OCI-LY7 (cell line): ENCODE results near the gene CERS6. TPM values are rescaled to one million over a fixed set of nuclear protein-coding genes. Genes with fewer than 3 reads are reported as not detected.

Experiments
- BruUV-seq: library from RNA; stranded (reverse); fragments of 400-500 nt; replicated peaks from 2 replicates; lab custom pipeline; 2021; lab: Mats Ljungman, UMichigan
- CTCF ChIA-PET: fragments of 300-600 bp; sonication (Branson Sonifier 250); formaldehyde crosslinking; loops from one replicate; lab custom pipeline; 2022; ENCODE audit warnings: antibody characterized with exemption; ENCODE audit not compliant: unreplicated experiment; lab: Charles Lee
- POLR2A ChIA-PET: fragments of 300-600 bp; sonication (Branson Sonifier 250); formaldehyde crosslinking; loops from one replicate; lab custom pipeline; 2022; ENCODE audit warnings: antibody characterized with exemption; lab: Charles Lee
- DNase-seq: peaks from one replicate; pipeline ENCODE4 v3.0.0-alpha.2; 2015; ENCODE audit warnings: low spot score
- H2AFZ ChIP-seq: fragments of 200-600 bp; sonication (generic), shearing (Covaris generic); 2 replicates; pipeline ENCODE4 v1.6.1; 2014; ENCODE audit warnings: mild to moderate bottlenecking, antibody characterized with exemption, low read length, moderate library complexity
- H3K27ac ChIP-seq: fragments of 200-600 bp; sonication (generic); 2 replicates; pipeline ENCODE4 v1.5.1; 2014; ENCODE audit warnings: mixed run types, low read depth, mild to moderate bottlenecking, moderate library complexity, low read length, inconsistent platforms; ENCODE audit not compliant: poor library complexity, severe bottlenecking
- H3K36me3 ChIP-seq: fragments of 200-600 bp; sonication (generic); 2 replicates; pipeline ENCODE4 v1.6.1; 2014; ENCODE audit warnings: mild to moderate bottlenecking, antibody characterized with exemption, low read length, moderate library complexity, mixed read lengths; ENCODE audit not compliant: insufficient read depth
- H3K4me1 ChIP-seq: fragments of 200-600 bp; sonication (generic); 2 replicates; pipeline ENCODE4 v1.5.1; 2014; ENCODE audit warnings: mild to moderate bottlenecking, low read length; ENCODE audit not compliant: insufficient read depth, poor library complexity, severe bottlenecking
- H3K4me2 ChIP-seq: fragments of 200-600 bp; sonication (generic); 2 replicates; pipeline ENCODE4 v1.6.1; 2014; ENCODE audit warnings: mild to moderate bottlenecking, low read length
- H3K4me3 ChIP-seq: fragments of 200-600 bp; sonication (generic); 2 replicates; pipeline ENCODE4 v1.5.1; 2014; ENCODE audit warnings: mild to moderate bottlenecking, low read depth, low read length; ENCODE audit not compliant: poor library complexity, severe bottlenecking
- H3K79me2 ChIP-seq: fragments of 200-600 bp; sonication (generic); 2 replicates; pipeline ENCODE4 v1.6.1; 2016; ENCODE audit warnings: low read depth, mild to moderate bottlenecking, low read length, moderate library complexity, mixed read lengths; ENCODE audit not compliant: insufficient read depth
- H3K9me2 ChIP-seq: fragments of 200-600 bp; sonication (generic); 2 replicates; pipeline ENCODE4 v1.6.1; 2016; ENCODE audit warnings: mild to moderate bottlenecking, low read length, mixed read lengths; ENCODE audit not compliant: insufficient read depth
- H3K9me3 ChIP-seq: fragments of 200-600 bp; sonication (generic); 2 replicates; pipeline ENCODE4 v1.6.1; 2014; ENCODE audit warnings: mild to moderate bottlenecking, mixed run types, low read length, mixed read lengths
- H4K20me1 ChIP-seq: fragments of 200-600 bp; sonication (generic); 2 replicates; pipeline ENCODE4 v1.6.1; 2014; ENCODE audit warnings: mild to moderate bottlenecking, antibody characterized with exemption, low read length, moderate library complexity, mixed read lengths; ENCODE audit not compliant: insufficient read depth
- CTCF ChIP-seq: fragments of 200-600 bp; sonication (generic); conservative IDR thresholded peaks from 2 replicates; pipeline ENCODE4 v1.5.1; 2014; ENCODE audit warnings: mild to moderate bottlenecking, antibody characterized with exemption, low read length, moderate library complexity, mixed read lengths
- EZH2phosphoT487 ChIP-seq: fragments of 200-600 bp; sonication (generic); IDR thresholded peaks from 2 replicates; pipeline ENCODE4 v1.6.1; 2018; ENCODE audit warnings: low read depth, borderline replicate concordance, mild to moderate bottlenecking, mixed run types, antibody characterized with exemption, low read length, moderate library complexity, mixed read lengths
- intact Hi-C: fragments of 100-400 bp; cut with micrococcal nuclease; formaldehyde crosslinking; loops from one replicate; pipeline ENCODE4 v1.10.0; 2022; ENCODE audit not compliant: unreplicated experiment
- total RNA-seq, 2 experiments: library from RNA; depleted of rRNA in 1 of 2; stranded (reverse); fragments of >200 nt in 1 of 2; shearing (Covaris generic) in 1 of 2; gene quantifications; 2 replicates each; pipeline ENCODE4 v1.2.3, GENCODE V29; 2014 to 2022

Gene CERS6
- total RNA-seq, 2 experiments from 2014 or later, result 0.04 TPM; not detected in 1

DNA sequence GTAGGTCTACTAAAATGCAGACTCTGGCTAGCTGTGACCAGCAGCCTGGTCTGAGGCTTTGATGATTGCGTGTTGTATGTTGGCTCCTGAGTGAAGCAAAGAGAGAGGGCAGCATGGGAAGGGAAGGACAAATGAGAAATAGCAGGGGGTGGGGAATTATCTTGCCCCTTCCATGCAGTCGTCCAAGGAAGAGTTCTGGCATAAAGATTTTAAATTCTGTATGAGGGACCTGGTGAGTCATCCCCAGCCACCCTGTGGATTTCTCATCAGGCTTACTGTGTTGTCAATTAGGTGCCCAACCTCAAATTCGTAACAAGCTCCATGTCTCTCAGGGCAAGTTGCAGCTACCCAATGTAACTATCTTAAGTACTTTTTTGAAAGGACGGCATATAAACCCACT is 274.3 kb downstream of the CERS6 start:
- no peak overlapping the region for H3K4me3 ChIP-seq
- TF ChIP-seq CTCF, result no peak
- TF ChIP-seq EZH2phosphoT487, result no peak
- no peak overlapping the region for H3K4me2 ChIP-seq
- H3K4me1 ChIP-seq, result no peaks in the 10 kb centered on the region
- CTCF ChIA-PET, result no interaction called here
- H3K27ac ChIP-seq, result no peak overlapping the region
- no peaks in the 10 kb centered on the region for H3K79me2 ChIP-seq
- POLR2A ChIA-PET, result no interaction called here
- no TSS peak for BruUV-seq
- H4K20me1 ChIP-seq, result no peaks in the 10 kb centered on the region
- DNase-seq, result no peak
- H3K36me3 ChIP-seq, result no peaks in the 10 kb centered on the region
- intact Hi-C loops, result no loop called here
- H3K9me3 ChIP-seq, result no peaks in the 10 kb centered on the region
- H3K9me2 ChIP-seq, result no peaks in the 10 kb centered on the region
- no peak overlapping the region for H2AFZ ChIP-seq

- H3K4me3 ChIP-seq, result no peak overlapping the region
- intact Hi-C loops, result no loop called here
- no peaks in the 10 kb centered on the region for H3K36me3 ChIP-seq
- H3K4me2 ChIP-seq, result no peak overlapping the region
- no peaks in the 10 kb centered on the region for H3K9me2 ChIP-seq
- ChIA-PET CTCF (no interaction called here), POLR2A (no interaction called here)
- DNase-seq, result no peak
- H3K27ac ChIP-seq, result no peak overlapping the region
- H4K20me1 ChIP-seq, result no peaks in the 10 kb centered on the region
- H3K79me2 ChIP-seq, result no peaks in the 10 kb centered on the region
- TF ChIP-seq CTCF, result no peak
- TF ChIP-seq EZH2phosphoT487, result no peak
- H2AFZ ChIP-seq, result no peak overlapping the region
- no peaks in the 10 kb centered on the region for H3K4me1 ChIP-seq
- no TSS peak for BruUV-seq
- no peaks in the 10 kb centered on the region for H3K9me3 ChIP-seq
Measured at GRCh38 chr2:168731002-168731401, 274.9 kb downstream of the CERS6 start.

DNA sequence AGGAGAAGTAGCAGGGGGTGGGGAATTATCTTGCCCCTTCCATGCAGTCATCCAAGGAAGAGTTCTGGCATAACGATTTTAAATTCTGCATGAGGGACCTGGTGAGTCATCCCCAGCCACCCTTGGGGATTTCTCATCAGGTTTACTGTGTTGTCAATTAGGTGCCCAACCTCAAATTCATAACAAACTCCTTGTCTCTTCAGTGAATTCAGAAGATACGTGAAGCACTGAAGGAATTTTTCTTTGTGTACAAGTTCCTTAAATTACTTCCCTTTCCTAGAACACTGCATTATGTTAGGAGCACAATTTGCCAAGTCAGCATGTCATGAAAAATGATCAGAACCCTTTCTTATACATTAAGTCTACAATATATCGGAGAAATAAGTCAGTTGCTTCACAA is 275.5 kb downstream of the CERS6 start:
- no peaks in the 10 kb centered on the region for H4K20me1 ChIP-seq
- no peak for DNase-seq
- no peaks in the 10 kb centered on the region for H3K4me1 ChIP-seq
- no peaks in the 10 kb centered on the region for H3K36me3 ChIP-seq
- ChIA-PET POLR2A (no interaction called here), CTCF (no interaction called here)
- H3K4me2 ChIP-seq, result no peak overlapping the region
- no peak overlapping the region for H2AFZ ChIP-seq
- no peaks in the 10 kb centered on the region for H3K9me2 ChIP-seq
- BruUV-seq, result no TSS peak
- H3K9me3 ChIP-seq, result no peaks in the 10 kb centered on the region
- intact Hi-C loops, result no loop called here
- H3K27ac ChIP-seq, result no peak overlapping the region
- H3K4me3 ChIP-seq, result no peak overlapping the region
- H3K79me2 ChIP-seq, result no peaks in the 10 kb centered on the region
- TF ChIP-seq CTCF (no peak), EZH2phosphoT487 (no peak)
